Left ventricle myocardium inferior (tissue), 1 donor: ENCODE data around the gene C16orf86. TPM values are rescaled to one million over a fixed set of nuclear protein-coding genes. Genes with fewer than 3 reads are reported as not detected.
A peak's percentile ranks its signal among the peaks of the same experiment; 100 is the strongest.

Experiments
- DNase-seq: peaks from one replicate; pipeline ENCODE4 v3.0.0-alpha.2; 2020
- H3K27ac ChIP-seq: fragments of 200-600 bp; replicated peaks from 2 replicates; pipeline ENCODE4 v1.8.0; 2021
- H3K27me3 ChIP-seq: fragments of 200-600 bp; 2 replicates; pipeline ENCODE4 v1.8.0; 2021; ENCODE audit warnings: low read depth
- H3K36me3 ChIP-seq: fragments of 200-600 bp; 2 replicates; pipeline ENCODE4 v1.8.0; 2021
- H3K4me1 ChIP-seq: fragments of 200-600 bp; 2 replicates; pipeline ENCODE4 v1.8.0; 2021
- H3K4me3 ChIP-seq: fragments of 200-600 bp; 2 replicates; pipeline ENCODE4 v1.8.0; 2021; ENCODE audit warnings: mild to moderate bottlenecking, moderate library complexity
- H3K9me3 ChIP-seq: fragments of 200-600 bp; replicated peaks from 2 replicates; pipeline ENCODE4 v1.8.0; 2021
- intact Hi-C: fragments of 100-400 bp; cut with micrococcal nuclease; formaldehyde crosslinking; loops from one replicate; pipeline ENCODE4 v1.11.0; 2022
- total RNA-seq: library from RNA; stranded (reverse); fragmentation: NEBNext Ultra II Directional; extraction: Animal tissue kit (Norgen Biotek cat#: 25700); gene quantifications from one replicate; pipeline ENCODE4 v1.2.1, GENCODE V29; 2021
- TF ChIP-seq, protein P1 (sequence below): fragments of 200-600 bp; IDR thresholded peaks from 2 replicates; pipeline ENCODE4 v1.8.0; 2021; ENCODE audit warnings: antibody characterized with exemption, mild to moderate bottlenecking, borderline replicate concordance
- donor health status: DM: no; HTN: yes; CAD: no; lungs with severe emphysema.

Gene C16orf86
- total RNA-seq, 1 donor from 2014 or later, result 2.9 TPM

DNA sequence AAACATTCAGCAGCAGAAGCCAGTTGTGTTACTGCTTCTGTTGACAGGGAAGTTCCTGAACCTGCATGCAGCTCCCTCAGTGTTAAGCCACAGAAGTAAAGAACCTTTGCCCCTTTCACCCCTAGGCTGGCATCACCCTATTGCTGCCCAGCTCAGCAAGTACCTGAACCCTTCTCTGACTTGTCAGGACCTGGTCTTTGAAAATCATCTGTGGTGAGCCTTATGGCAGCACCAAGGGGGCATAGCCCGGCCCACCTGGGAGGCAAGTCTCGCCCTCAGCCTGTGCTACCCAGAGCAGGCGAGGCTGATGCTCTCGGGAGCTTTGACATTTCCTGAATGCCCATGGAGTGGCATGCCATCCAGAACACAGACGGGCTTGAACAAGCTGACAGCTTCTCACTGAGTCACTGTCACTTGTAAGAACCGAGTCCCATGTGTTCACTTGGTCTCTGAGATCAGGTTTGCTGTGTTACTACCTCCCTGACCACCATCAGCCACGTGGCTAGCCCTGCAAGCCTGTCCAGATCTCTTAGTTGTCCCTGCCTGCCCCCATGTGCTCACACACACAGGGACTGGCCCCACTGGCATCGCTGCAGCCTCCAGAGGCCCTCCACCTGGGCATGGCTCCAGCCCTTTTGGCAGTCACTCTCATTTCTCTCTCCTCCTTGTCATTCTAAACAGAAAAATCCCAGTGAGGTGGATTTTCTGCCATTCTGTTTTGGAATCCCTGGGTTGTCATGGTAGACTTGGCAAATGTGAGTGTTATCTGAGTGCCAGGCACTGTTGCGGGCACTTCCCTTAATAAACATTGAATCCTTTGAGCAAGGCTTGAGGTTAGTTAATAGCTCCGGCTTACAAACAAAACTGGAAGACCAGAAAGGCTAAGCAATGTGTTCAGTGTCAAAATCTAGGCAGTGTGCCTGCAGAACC, 24.6 kb upstream of the C16orf86 start:
- TF ChIP-seq, protein P1, sequence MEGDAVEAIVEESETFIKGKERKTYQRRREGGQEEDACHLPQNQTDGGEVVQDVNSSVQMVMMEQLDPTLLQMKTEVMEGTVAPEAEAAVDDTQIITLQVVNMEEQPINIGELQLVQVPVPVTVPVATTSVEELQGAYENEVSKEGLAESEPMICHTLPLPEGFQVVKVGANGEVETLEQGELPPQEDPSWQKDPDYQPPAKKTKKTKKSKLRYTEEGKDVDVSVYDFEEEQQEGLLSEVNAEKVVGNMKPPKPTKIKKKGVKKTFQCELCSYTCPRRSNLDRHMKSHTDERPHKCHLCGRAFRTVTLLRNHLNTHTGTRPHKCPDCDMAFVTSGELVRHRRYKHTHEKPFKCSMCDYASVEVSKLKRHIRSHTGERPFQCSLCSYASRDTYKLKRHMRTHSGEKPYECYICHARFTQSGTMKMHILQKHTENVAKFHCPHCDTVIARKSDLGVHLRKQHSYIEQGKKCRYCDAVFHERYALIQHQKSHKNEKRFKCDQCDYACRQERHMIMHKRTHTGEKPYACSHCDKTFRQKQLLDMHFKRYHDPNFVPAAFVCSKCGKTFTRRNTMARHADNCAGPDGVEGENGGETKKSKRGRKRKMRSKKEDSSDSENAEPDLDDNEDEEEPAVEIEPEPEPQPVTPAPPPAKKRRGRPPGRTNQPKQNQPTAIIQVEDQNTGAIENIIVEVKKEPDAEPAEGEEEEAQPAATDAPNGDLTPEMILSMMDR, result no peak
- intact Hi-C loops, result no loop called here
- no peak overlapping the region for H3K4me3 ChIP-seq
- peaks cover 35% of the 10 kb centered on the region for H3K4me1 ChIP-seq
- peak overlapping the region; percentile 71 for H3K27ac ChIP-seq
- no peaks in the 10 kb centered on the region for H3K9me3 ChIP-seq
- DNase-seq, result peak; percentile 80
- peaks cover 26% of the 10 kb centered on the region for H3K36me3 ChIP-seq
- peaks cover 30% of the 10 kb centered on the region for H3K27me3 ChIP-seq

DNA sequence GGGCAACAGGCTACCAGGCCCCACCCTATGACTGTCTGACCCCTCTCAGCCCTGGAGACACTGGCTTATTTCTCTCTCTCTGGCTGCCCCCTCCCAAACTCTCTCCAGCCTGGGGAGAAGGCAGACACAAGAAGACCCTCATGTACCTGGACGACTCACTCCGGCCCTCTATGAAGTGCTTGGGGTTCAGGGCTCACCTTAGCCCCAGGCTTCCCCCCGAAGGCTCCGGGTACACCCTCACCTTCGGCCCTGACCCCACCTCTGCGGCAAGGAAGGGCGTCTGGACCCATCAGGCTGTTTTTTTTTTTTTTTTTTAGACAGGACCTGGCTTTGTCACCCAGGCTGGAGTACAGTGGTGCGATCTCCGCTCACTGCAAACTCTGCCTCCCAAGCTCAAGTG, 22.6 kb upstream of the C16orf86 start:
- H3K27ac ChIP-seq, result no peak overlapping the region
- H3K4me1 ChIP-seq, result peaks cover 45% of the 10 kb centered on the region
- H3K4me3 ChIP-seq, result no peak overlapping the region
- peaks cover 6% of the 10 kb centered on the region for H3K36me3 ChIP-seq
- intact Hi-C loops, result no loop called here
- no peaks in the 10 kb centered on the region for H3K9me3 ChIP-seq
- H3K27me3 ChIP-seq, result peaks cover 50% of the 10 kb centered on the region
- TF ChIP-seq, protein P1, result no peak
- no peak for DNase-seq

- no peaks in the 10 kb centered on the region for H3K9me3 ChIP-seq
- intact Hi-C loops, result no loop called here
- H3K4me1 ChIP-seq, result peaks cover 44% of the 10 kb centered on the region
- peak overlapping the region; percentile 60 for H3K4me3 ChIP-seq
- H3K27me3 ChIP-seq, result peaks cover 66% of the 10 kb centered on the region
- DNase-seq, result no peak
- TF ChIP-seq, protein P1, result no peak
- no peak overlapping the region for H3K27ac ChIP-seq
- H3K36me3 ChIP-seq, result no peaks in the 10 kb centered on the region
Measured at GRCh38 chr16:67645397-67646121, 21.1 kb upstream of the C16orf86 start.

- no peak overlapping the region for H3K4me3 ChIP-seq
- DNase-seq, result no peak
- intact Hi-C loops, result no loop called here
Measured at GRCh38 chr16:67647111-67647651, 19.4 kb upstream of the C16orf86 start.

DNA sequence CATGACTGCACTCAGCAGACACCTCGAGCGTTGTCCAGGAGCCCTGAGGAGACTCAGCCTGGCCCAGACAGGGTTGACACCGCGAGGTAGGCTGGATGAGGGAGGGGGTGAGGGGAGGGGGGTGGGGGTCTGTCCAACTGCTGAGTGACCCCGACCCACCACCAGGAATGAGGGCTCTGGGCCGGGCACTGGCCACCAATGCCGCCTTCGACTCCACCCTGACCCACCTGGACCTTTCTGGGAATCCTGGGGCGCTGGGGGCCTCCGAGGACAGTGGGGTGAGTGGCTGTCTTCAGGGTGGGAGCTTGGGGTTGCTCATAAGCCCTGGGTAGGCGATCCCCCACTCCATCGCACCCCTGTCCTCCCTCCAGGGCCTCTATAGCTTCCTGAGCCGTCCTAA, 18.9 kb upstream of the C16orf86 start:
- Histone ChIP-seq H3K4me3 (no peak overlapping the region), H3K9me3 (no peaks in the 10 kb centered on the region), H3K4me1 (peaks cover 32% of the 10 kb centered on the region), H3K27me3 (peaks cover 87% of the 10 kb centered on the region), H3K36me3 (no peaks in the 10 kb centered on the region), H3K27ac (no peak overlapping the region)
- TF ChIP-seq, protein P1, result no peak
- intact Hi-C loops, result no loop called here
- DNase-seq, result no peak

More at GRCh38 chr16:67647111-67647651, 19.4 kb upstream of the C16orf86 start:
- Histone ChIP-seq H3K9me3 (no peaks in the 10 kb centered on the region), H3K27ac (no peak overlapping the region), H3K4me1 (peaks cover 37% of the 10 kb centered on the region), H3K27me3 (peaks cover 82% of the 10 kb centered on the region), H3K36me3 (no peaks in the 10 kb centered on the region)
- TF ChIP-seq, protein P1, result no peak
